Measurements from ENCODE around the gene SLC26A1. TPM values are rescaled to one million over a fixed set of nuclear protein-coding genes. Genes with fewer than 3 reads are reported as not detected.

The SLC26A1 gene
- total RNA-seq, 3 donors from 2014 or later = 0.33 to 0.48 (median 0.44) TPM

GRCh38 chr4:953574-953915 is 39.7 kb downstream of the SLC26A1 start:
- Histone ChIP-seq H3K36me3 (peaks cover 3% of the 10 kb centered on the region), H3K9me3 (no peaks in the 10 kb centered on the region), H3K4me1 (no peaks in the 10 kb centered on the region), H3K27ac (no peak overlapping the region), H3K27me3 (no peaks in the 10 kb centered on the region), H3K4me3 (no peak overlapping the region)
- DNase-seq (ENCODE audit: low spot score in 2 of 2) = peak in 1 of 2 donors; percentile 30
- intact Hi-C loops (cut with DNase I; ENCODE audit: low total_unique reads) = no loop called here
- no peak for TF ChIP-seq CTCF (IDR thresholded peaks at IDR 0.05)
- TF ChIP-seq POLR2A (IDR thresholded peaks at IDR 0.05) = no peak
- TF ChIP-seq POLR2AphosphoS5 (IDR thresholded peaks at IDR 0.05) = no peak

- Histone ChIP-seq H3K4me1 (no peaks in the 10 kb centered on the region), H3K27me3 (no peaks in the 10 kb centered on the region), H3K9me3 (no peaks in the 10 kb centered on the region), H3K36me3 (no peaks in the 10 kb centered on the region), H3K27ac (no peak overlapping the region), H3K4me3 (no peak overlapping the region)
- TF ChIP-seq POLR2A (IDR thresholded peaks at IDR 0.05) (no peak), CTCF (IDR thresholded peaks at IDR 0.05) (no peak), POLR2AphosphoS5 (IDR thresholded peaks at IDR 0.05) (no peak)
- DNase-seq (ENCODE audit: low spot score in 2 of 2) = peak in 1 of 2 donors; percentile 48
- intact Hi-C loops (cut with DNase I; ENCODE audit: low total_unique reads) = no loop called here
Observed at GRCh38 chr4:952881-953573, 40.2 kb downstream of the SLC26A1 start.

- intact Hi-C loops (cut with DNase I; ENCODE audit: low total_unique reads) = no loop called here
- TF ChIP-seq POLR2A (IDR thresholded peaks at IDR 0.05) (no peak), POLR2AphosphoS5 (IDR thresholded peaks at IDR 0.05) (no peak), CTCF (IDR thresholded peaks at IDR 0.05) (no peak)
- Histone ChIP-seq H3K9me3 (no peaks in the 10 kb centered on the region), H3K36me3 (no peaks in the 10 kb centered on the region), H3K27me3 (no peaks in the 10 kb centered on the region), H3K4me1 (no peaks in the 10 kb centered on the region), H3K4me3 (no peak overlapping the region), H3K27ac (no peak overlapping the region)
- DNase-seq (ENCODE audit: low spot score in 2 of 2) = peak in 1 of 2 donors; percentile 43
Observed at GRCh38 chr4:951594-952468, 41.4 kb downstream of the SLC26A1 start.

GRCh38 chr4:951186-951585 is 42.0 kb downstream of the SLC26A1 start:
- H3K9me3 ChIP-seq = no peaks in the 10 kb centered on the region
- TF ChIP-seq POLR2AphosphoS5 (IDR thresholded peaks at IDR 0.05) (no peak), POLR2A (IDR thresholded peaks at IDR 0.05) (no peak), CTCF (IDR thresholded peaks at IDR 0.05) (no peak)
- peak in 1 of 2 donors; percentile 25 for DNase-seq (ENCODE audit: low spot score in 2 of 2)
- no peaks in the 10 kb centered on the region for H3K4me1 ChIP-seq
- no peak overlapping the region for H3K4me3 ChIP-seq
- no peaks in the 10 kb centered on the region for H3K36me3 ChIP-seq
- no peak overlapping the region for H3K27ac ChIP-seq
- H3K27me3 ChIP-seq = no peaks in the 10 kb centered on the region
- intact Hi-C loops (cut with DNase I; ENCODE audit: low total_unique reads) = no loop called here
